NCI-H2196 (cell line): ENCODE results near the gene CD300H.
A peak's percentile ranks its signal among the peaks of the same experiment; 100 is the strongest.

Experiments
- DNase-seq: peaks from one replicate; lab custom pipeline; 2025; ENCODE audit not compliant: unreplicated experiment; lab: John Stamatoyannopoulos, UW

The CD300H gene

GRCh38 chr17:74567397-74567796, at the start of gene CD300H:
Gene CD300H, minus strand, starts transcription at chr17:74567509.
- DNase-seq, result no peak

- no peak for DNase-seq
Observed at GRCh38 chr17:74616696-74617095, 49.4 kb upstream of the CD300H start.

- DNase-seq, result no peak
Observed at GRCh38 chr17:74612046-74612445, 44.7 kb upstream of the CD300H start.

GRCh38 chr17:74610108-74610507, 42.8 kb upstream of the CD300H start:
- DNase-seq, result no peak

- DNase-seq, result no peak
Observed at GRCh38 chr17:74608511-74608910, 41.2 kb upstream of the CD300H start.

- no peak for DNase-seq
Observed at GRCh38 chr17:74607221-74607620, 39.9 kb upstream of the CD300H start.

GRCh38 chr17:74606050-74606449, 38.7 kb upstream of the CD300H start:
- DNase-seq, result no peak

GRCh38 chr17:74605361-74605760, 38.1 kb upstream of the CD300H start:
- peak; percentile 13 for DNase-seq

- DNase-seq, result no peak
Observed at GRCh38 chr17:74604761-74605160, 37.5 kb upstream of the CD300H start.

GRCh38 chr17:74604200-74604599, 36.9 kb upstream of the CD300H start:
- no peak for DNase-seq

GRCh38 chr17:74603746-74604145, 36.4 kb upstream of the CD300H start:
- DNase-seq, result no peak

GRCh38 chr17:74603037-74603635, 35.8 kb upstream of the CD300H start:
- DNase-seq, result no peak

GRCh38 chr17:74601944-74602572, 34.7 kb upstream of the CD300H start:
- peak; percentile 25 for DNase-seq

- DNase-seq, result no peak
Observed at GRCh38 chr17:74599448-74599939, 32.2 kb upstream of the CD300H start.

- no peak for DNase-seq
Observed at GRCh38 chr17:74599023-74599399, 31.7 kb upstream of the CD300H start.

- DNase-seq, result no peak
Observed at GRCh38 chr17:74598346-74599022, 31.2 kb upstream of the CD300H start.

GRCh38 chr17:74597069-74597790, 29.9 kb upstream of the CD300H start:
- no peak for DNase-seq

GRCh38 chr17:74595037-74595750, 27.9 kb upstream of the CD300H start:
- DNase-seq, result no peak

- DNase-seq, result no peak
Observed at GRCh38 chr17:74592087-74592990, 25.0 kb upstream of the CD300H start, which contains the start of gene CD300LD. Gene CD300LD, minus strand, starts transcription at chr17:74592283. Its CDS starts 81 bp downstream, at chr17:74592202.

- DNase-seq, result no peak
Observed at GRCh38 chr17:74591503-74591902, 24.2 kb upstream of the CD300H start.
